Urinary bladder (tissue), 4 donors: ENCODE data around the gene SCTR. TPM values are rescaled to one million over a fixed set of nuclear protein-coding genes. Genes with fewer than 3 reads are reported as not detected.

Experiments used
- DNase-seq: peaks from one replicate; pipeline ENCODE4 v3.0.0-alpha.2; 2015; ENCODE audit errors: extremely low spot score
- H3K27ac ChIP-seq: one replicate; pipeline ENCODE4 v1.5.1; 2013; ENCODE audit warnings: low read depth, mild to moderate bottlenecking, moderate library complexity
- H3K36me3 ChIP-seq: one replicate; pipeline ENCODE4 v1.6.1; 2013; ENCODE audit warnings: mild to moderate bottlenecking, moderate library complexity; ENCODE audit not compliant: insufficient read depth
- H3K4me1 ChIP-seq: one replicate; pipeline ENCODE4 v1.6.1; 2013; ENCODE audit warnings: mild to moderate bottlenecking, moderate library complexity; ENCODE audit not compliant: insufficient read depth
- H3K4me3 ChIP-seq: one replicate; pipeline ENCODE4 v1.5.1; 2013; ENCODE audit warnings: low read depth, low read length
- WGBS: extraction: QIAGEN DNeasy Blood & Tissue Kit; methylation state at CpG from one replicate; pipeline ENCODE4 v1.1.7; 2013; 5-methylcytosine and 5-hydroxymethylcytosine counted together
- polyA plus RNA-seq: library from polyadenylated mRNA; stranded (reverse); fragments of 200-250 nt; gene quantifications from one replicate; pipeline ENCODE4 v1.2.3, GENCODE V29; 2013
- total RNA-seq: library from RNA; depleted of rRNA; stranded (reverse); fragments of >200 nt; gene quantifications from one replicate; pipeline ENCODE4 v1.2.3, GENCODE V29; 2014
- donor health status: healthy with polysubstance abuse.
- donor health status: healthy.

The SCTR gene
- total and polyA plus RNA-seq, 2 donors: not detected

DNA sequence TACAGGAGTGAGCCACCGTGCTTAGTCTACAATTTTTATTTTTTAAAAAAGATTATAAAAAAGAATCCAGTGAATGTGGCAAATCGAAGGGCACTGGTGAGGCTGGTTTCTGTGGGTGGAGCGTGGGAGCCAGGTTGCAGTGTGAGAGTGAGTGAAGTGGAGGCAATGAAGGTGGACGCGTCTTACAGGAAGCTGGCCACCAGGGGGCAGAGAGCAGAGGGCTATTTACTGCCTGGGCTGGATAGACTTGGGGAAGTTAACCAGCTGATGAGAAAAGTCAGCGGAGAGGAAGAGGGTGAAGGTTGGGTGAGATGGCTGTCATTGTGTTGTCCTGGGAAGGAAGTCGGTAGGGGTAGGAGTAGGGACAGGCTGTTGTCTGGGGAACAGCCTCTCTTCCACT, 6.8 kb downstream of the SCTR start:
- Histone ChIP-seq H3K4me3 (no peak overlapping the region), H3K36me3 (no peaks in the 10 kb centered on the region), H3K4me1 (no peaks in the 10 kb centered on the region), H3K27ac (no peak overlapping the region)
- 39% methylated on average over 7 of the region's 7 CpGs for WGBS
- no peak for DNase-seq

DNA sequence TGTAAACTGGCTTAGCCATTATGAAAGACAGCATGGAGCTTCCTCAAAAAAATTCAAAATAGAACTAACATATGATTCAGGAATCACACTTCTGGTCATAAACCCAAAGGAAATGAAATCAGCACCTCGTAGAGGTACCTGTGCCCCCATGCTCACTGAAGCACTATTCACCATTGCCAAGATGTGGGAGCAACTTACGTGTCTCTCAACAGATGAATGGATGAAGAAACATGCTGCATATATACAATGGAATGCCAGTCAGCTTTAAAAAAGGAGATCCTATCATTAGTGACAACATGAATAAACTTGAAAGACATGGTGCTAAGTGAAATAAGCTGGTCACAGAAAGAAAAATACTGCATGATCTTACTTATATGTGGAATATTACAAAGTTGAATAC, 8.2 kb downstream of the SCTR start:
- Histone ChIP-seq H3K36me3 (no peaks in the 10 kb centered on the region), H3K4me1 (no peaks in the 10 kb centered on the region), H3K27ac (no peak overlapping the region), H3K4me3 (no peak overlapping the region)
- no peak for DNase-seq
- WGBS: 80% methylated on average over 2 of the region's 2 CpGs

DNA sequence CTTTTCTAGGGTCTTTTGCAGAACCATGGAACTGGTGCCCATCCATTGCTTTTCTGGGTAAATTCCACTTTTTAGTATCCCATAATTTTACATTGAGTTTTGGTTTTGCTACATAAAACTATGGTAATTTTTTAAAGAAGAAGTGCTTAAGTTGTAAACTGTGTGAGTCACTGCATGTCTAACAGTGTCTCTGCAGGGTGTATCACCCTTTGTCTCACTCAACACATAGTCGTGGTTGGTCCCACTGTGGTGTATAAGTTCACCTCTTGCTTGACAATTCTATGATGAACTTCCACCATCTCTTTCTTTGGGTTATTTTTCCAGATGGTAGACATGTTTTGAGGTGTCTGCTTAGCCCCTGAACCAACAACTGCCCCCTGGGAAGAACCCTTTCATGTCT, 10.5 kb downstream of the SCTR start:
- no peak for DNase-seq
- no peaks in the 10 kb centered on the region for H3K36me3 ChIP-seq
- 49% methylated on average over 1 of the region's 1 CpG for WGBS
- no peak overlapping the region for H3K27ac ChIP-seq
- H3K4me1 ChIP-seq: no peaks in the 10 kb centered on the region
- no peak overlapping the region for H3K4me3 ChIP-seq

DNA sequence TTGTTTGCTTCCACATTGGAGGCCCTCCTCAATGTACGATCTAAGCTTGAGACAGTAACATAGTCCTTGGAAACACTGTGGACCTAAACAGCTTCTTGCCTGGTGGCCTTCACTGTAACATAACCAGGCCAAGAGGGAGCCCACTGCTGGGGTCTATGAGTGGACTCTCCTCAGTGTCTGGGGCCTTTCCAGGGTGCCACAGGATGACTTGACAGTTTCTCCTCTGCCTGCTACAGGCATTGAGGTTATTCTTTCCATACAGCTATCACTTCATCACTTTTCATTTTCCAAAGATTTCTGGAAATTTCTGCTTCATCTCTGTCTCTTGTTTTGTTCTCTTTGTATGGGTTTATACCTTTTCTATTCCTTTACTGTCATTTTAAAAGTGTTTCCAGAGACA, 11.3 kb downstream of the SCTR start:
- Histone ChIP-seq H3K27ac (no peak overlapping the region), H3K4me3 (no peak overlapping the region), H3K36me3 (no peaks in the 10 kb centered on the region), H3K4me1 (no peaks in the 10 kb centered on the region)
- DNase-seq: no peak
- 83% methylated on average over 1 of the region's 1 CpG for WGBS

DNA sequence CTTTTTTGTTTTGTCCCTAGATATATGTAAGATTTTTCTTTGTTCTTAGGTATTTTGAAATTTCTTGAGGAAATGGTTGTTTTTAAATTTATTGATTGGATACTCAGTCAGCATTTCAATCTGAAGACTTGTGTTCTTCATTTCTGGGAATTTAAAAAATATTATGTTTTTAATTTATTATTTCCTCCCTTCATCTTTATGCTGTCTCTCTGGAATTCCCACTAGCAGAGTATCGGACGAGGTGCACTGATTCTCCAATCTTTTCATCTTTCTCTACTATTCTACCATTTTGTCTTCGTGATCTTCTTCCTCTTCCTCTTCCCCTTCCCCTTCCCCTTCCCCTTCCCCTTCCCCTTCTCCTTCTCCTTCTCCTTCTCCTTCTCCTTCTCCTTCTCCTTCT, 12.3 kb downstream of the SCTR start:
- 86% methylated on average over 3 of the region's 3 CpGs for WGBS
- Histone ChIP-seq H3K36me3 (no peaks in the 10 kb centered on the region), H3K27ac (no peak overlapping the region), H3K4me1 (no peaks in the 10 kb centered on the region), H3K4me3 (no peak overlapping the region)
- no peak for DNase-seq

DNA sequence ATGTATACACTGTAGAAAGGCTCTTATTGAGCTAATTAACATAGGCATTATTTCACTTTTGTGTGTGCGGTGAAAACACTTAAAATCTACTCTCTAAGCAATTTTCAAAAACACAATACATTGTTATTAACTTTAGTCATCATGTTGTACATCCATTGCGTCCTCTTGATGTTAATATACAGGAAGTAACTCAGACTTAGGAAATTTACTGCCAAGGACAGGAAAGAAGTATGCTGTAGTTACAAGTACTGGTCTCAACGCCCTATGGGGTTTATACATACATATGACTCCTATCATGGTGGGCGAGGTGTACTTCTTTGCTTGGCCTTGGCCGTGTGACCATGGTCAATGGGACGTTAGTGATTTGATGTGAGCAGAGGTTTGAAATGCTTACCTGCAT, 15.5 kb downstream of the SCTR start:
- DNase-seq: no peak

DNA sequence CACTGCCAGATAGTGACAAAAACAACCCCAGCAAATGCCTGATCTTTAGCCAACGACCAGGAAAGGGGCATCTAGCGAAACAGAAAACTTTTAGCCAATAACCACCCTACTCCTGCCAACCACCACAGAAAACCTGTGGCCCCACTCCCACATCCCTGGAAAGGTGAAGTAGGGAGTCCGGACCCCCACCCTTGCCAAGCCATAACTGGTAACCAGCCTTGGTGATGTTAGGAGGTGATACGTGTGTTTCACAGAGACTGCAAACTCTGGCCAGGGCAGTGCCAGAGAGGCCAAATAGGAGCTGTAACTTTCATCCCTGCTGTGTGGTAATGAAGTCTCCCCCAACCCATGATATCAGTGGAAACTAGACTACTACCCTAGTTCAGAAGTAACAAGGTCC, 27.6 kb downstream of the SCTR start:
- 81% methylated on average over 4 of the region's 4 CpGs for WGBS
- H3K4me3 ChIP-seq: no peak overlapping the region
- H3K27ac ChIP-seq: no peak overlapping the region
- no peaks in the 10 kb centered on the region for H3K36me3 ChIP-seq
- no peak for DNase-seq
- H3K4me1 ChIP-seq: no peaks in the 10 kb centered on the region

More for the DNA sequence above, 15.5 kb downstream of the SCTR start:
- Histone ChIP-seq H3K4me1 (no peaks in the 10 kb centered on the region), H3K4me3 (no peak overlapping the region), H3K27ac (no peak overlapping the region), H3K36me3 (no peaks in the 10 kb centered on the region)
- 77% methylated on average over 6 of the region's 6 CpGs for WGBS

DNA sequence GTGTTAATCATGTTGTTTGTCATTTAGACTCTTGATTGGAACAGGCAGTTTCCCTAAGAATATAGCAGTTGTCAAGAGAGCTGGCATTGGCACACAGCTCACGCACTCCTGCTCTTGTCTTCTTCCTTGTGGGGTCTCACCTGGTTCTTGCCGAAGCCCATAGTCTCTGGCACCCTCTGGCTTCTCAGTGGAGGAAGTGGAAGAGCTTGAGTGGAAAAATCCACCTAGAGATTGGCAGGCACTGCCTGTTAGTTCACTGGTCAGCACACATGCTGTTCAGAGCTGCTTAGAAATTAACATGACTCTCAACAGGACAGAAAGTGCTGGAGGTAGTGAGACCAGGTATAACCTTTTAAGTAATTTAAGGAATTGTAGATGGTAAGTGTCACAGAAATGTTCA, 28.3 kb downstream of the SCTR start:
- no peaks in the 10 kb centered on the region for H3K4me1 ChIP-seq
- H3K36me3 ChIP-seq: no peaks in the 10 kb centered on the region
- H3K4me3 ChIP-seq: no peak overlapping the region
- WGBS: 85% methylated on average over 2 of the region's 2 CpGs
- H3K27ac ChIP-seq: no peak overlapping the region
- no peak for DNase-seq

DNA sequence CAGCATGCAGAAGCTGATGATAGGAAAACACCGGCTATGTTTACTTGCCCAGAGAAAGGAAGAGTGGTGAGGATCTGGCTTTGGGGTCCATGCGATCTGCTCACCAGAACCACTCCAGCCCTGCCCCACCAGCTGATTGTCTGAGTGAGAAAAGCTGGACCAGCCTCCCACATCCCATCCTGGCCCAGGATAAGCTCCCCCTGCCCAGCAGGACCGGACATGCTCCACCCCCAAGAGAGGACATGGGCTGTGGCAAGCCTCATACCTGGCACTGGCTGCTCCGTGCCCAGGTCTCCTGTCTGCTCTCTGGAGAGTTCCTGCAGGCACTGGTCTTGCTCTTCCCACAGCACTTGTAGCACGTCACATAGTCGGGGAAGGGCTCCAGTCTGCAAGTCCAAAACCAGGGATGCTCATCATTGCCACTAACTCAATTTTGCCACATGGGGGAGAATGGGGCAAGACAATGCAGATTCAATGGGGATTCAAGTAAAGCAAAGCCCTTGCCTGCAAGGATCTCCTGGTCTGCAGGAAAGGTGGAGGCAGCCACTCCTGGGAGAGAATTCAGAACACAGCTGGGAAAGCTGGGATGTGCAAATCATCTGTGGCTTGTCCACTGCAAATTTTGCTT, 30.0 kb downstream of the SCTR start:
- Histone ChIP-seq H3K4me1 (no peaks in the 10 kb centered on the region), H3K36me3 (no peaks in the 10 kb centered on the region), H3K27ac (no peak overlapping the region), H3K4me3 (no peak overlapping the region)
- WGBS: 74% methylated on average over 6 of the region's 6 CpGs
- DNase-seq: no peak

DNA sequence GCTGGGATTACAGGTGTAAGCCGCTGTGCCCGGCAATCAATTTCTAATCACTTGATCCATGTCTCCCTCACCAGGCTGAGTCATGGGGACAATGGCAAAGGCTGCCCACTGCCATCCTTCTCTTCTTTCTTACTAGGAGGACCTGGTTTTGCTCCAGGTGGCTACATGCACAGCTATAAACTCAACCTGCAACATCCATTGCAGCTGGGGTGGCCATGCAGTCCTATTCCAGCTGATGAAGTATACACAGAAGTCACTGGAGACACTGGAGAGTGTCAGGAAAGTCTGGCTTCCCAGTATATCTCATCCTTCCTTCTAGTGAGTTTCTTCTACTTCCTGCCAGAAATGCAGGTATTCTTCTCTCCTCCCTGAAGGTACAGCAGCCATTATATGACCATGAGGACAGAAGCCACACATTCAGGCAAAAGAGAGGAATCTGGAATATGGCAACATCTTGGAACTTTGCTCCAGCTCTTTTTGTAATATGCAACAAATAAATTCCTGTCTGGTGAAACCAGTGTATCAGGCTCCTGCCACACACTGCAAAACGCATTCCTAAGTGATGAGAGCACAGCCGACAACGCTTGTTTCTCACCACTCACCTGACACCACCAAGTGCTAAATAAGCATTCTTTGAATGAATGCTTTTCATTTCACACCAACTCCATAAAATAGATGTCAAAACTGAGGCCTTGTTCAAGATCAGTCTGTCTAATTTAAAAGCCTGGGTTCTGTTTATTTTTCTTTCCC, 32.3 kb downstream of the SCTR start:
- Histone ChIP-seq H3K27ac (no peak overlapping the region), H3K4me3 (no peak overlapping the region), H3K4me1 (no peaks in the 10 kb centered on the region), H3K36me3 (no peaks in the 10 kb centered on the region)
- WGBS: 47% methylated on average over 5 of the region's 5 CpGs
- peak; percentile 31 for DNase-seq

DNA sequence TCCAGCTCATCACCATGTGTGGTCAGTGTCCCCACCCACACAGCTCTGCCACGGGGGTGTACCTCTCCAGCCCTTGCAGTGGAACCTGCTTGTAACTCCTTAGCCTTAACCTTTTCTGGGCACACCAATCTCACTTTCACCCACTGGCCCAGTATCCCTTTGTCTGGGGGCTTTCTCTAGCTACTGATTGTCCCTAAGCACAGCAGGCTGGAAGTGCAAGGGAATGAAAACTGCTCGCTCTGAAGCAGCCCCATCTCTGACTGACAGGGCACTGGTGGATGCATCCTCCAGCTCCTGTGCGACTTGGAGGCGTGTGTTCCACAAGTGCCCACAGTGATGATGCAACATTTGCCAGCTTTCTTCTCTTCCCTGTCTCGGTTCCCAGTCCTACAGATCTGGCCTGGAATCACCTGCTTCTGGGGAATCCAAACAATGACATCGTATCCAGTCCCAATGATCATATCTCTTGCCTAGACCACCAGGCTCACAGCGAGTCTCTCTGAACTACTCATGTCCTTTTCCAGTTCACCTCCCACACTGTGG, 33.6 kb downstream of the SCTR start:
- no peaks in the 10 kb centered on the region for H3K4me1 ChIP-seq
- no peaks in the 10 kb centered on the region for H3K36me3 ChIP-seq
- no peak overlapping the region for H3K27ac ChIP-seq
- DNase-seq: no peak
- no peak overlapping the region for H3K4me3 ChIP-seq
- WGBS: 80% methylated on average over 7 of the region's 7 CpGs

DNA sequence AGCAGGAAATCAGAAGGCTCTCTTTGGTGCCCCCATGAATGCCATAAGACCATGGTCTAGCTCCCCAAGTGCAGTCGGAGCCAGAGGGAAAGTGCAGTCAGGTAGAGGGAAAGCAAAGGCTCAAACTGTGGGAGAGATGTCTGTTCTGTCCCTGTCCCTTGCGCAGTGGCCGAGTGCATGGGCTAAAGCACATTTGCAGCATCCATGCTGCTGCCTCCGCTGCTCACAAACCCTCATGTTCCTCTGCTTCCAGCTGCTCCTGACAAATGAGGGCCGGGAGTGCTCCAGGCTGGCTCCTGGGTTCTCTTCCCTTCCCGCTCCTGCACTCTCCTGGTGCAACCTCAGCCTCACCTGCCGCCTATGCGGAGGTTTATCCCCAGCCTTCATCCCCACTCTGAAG, 34.2 kb downstream of the SCTR start:
- 90% methylated on average over 8 of the region's 8 CpGs for WGBS

DNA sequence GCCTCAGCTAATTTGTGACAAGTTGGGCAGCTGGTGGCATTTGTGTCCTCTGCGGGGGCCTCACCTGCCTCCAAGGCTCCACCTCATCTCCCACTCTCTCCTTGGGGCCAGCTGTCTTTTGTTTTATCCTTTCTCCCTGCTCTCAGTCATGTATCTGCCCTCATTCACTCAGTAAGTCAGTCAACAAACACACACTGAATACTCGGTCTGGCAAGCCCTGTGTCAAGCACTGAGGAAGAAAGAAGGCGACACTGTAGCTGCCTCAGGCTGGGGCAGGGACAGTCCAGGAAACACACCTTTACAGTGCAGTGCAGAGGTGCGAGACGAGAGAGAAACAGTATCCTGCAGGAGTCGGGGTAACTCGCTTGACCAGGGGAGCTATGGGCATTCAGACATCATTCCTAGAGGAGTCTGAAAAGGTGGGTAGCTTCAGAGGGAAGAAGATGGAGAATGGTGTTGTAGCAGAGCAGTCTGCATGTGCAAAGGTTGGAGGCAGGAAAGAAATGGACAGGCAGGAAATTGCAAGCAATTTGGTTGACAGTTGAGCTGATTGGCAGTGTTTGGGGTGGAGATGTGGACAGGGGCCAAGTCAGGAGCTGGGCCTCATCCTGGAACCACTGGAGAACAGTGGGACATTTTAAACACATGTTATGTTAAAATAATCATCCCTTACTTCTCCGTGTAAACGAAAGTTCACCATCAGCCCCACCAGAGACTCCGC, 34.9 kb downstream of the SCTR start:
- WGBS: 92% methylated on average over 10 of the region's 10 CpGs
- Histone ChIP-seq H3K27ac (no peak overlapping the region), H3K36me3 (no peaks in the 10 kb centered on the region), H3K4me3 (no peak overlapping the region), H3K4me1 (no peaks in the 10 kb centered on the region)
- no peak for DNase-seq

More for the DNA sequence above, 34.2 kb downstream of the SCTR start:
- H3K36me3 ChIP-seq: no peaks in the 10 kb centered on the region
- no peaks in the 10 kb centered on the region for H3K4me1 ChIP-seq
- DNase-seq: no peak
- no peak overlapping the region for H3K27ac ChIP-seq
- no peak overlapping the region for H3K4me3 ChIP-seq
